HCT116 (cell line): ENCODE data around the gene MDP1. TPM values are rescaled to one million over a fixed set of nuclear protein-coding genes. Genes with fewer than 3 reads are reported as not detected.
"Not testable (repeated sequence)": the region's sequence is repeated elsewhere in the genome, so short reads cannot be mapped to it uniquely, and the experiment has no call there.

Source experiments
- ATAC-seq: fragments of 200-7000 bp; cut with Tn5 transposase; 2 replicates; pipeline ENCODE4 v1.9.1; 2020; ENCODE audit warnings: mild to moderate bottlenecking, moderate library complexity
- BruUV-seq: library from RNA; stranded (reverse); fragments of 400-500 nt; replicated peaks from 2 replicates; lab custom pipeline; 2021; lab: Mats Ljungman, UMichigan
- CTCF ChIA-PET: fragments of 300-600 bp; sonication (Branson Sonifier 250); formaldehyde crosslinking; loops from one replicate; lab custom pipeline; 2021; ENCODE audit warnings: antibody characterized with exemption; lab: Charles Lee
- POLR2A ChIA-PET: fragments of 300-600, 350-600 bp; sonication (Branson Sonifier 250); formaldehyde crosslinking; loops from one replicate; lab custom pipeline; 2021; ENCODE audit warnings: antibody characterized with exemption; lab: Charles Lee
- RAD21 ChIA-PET, 2 experiments: fragments of 300-600 bp; sonication (Branson Sonifier 250); formaldehyde crosslinking; loops; one replicate each; lab custom pipeline; 2023; ENCODE audit warnings: low total read pairs in 2 of 2; ENCODE audit not compliant: uncharacterized antibody in 2 of 2, unreplicated experiment in 2 of 2, low non-redundant PET in 1 of 2; lab: Charles Lee
- DNase-seq: peaks from one replicate; pipeline ENCODE4 v3.0.0-alpha.2; 2010; ENCODE audit warnings: low read depth, low spot score
- H2AFZ ChIP-seq: fragments of 200-600 bp; shearing (Covaris generic), sonication (generic); 2 replicates; pipeline ENCODE4 v1.6.1; 2017; ENCODE audit warnings: low read depth, mixed run types, mixed read lengths, antibody characterized with exemption, low read length; ENCODE audit not compliant: poor library complexity, severe bottlenecking
- H3K27ac ChIP-seq: 2 replicates; pipeline ENCODE4 v1.5.1; 2012; ENCODE audit warnings: low read depth, low read length
- H3K27me3 ChIP-seq: fragments of 200-600 bp; sonication (generic); 2 replicates; pipeline ENCODE4 v1.6.1; 2016; ENCODE audit warnings: mixed run types, low read length, mixed read lengths; ENCODE audit not compliant: insufficient read depth
- H3K36me3 ChIP-seq, 2 experiments: fragments of 200-500 bp in 1 of 2; fragments of 200-600 bp in 1 of 2; sonication (Bioruptor generic) in 1 of 2; sonication (generic) in 1 of 2; 2 replicates each; pipeline versions ENCODE4 v1.5.1 to v1.6.1; 2014 to 2016; ENCODE audit warnings: low read length in 2 of 2, inconsistent platforms in 1 of 2, mixed read lengths in 1 of 2, mixed run types in 1 of 2; ENCODE audit not compliant: insufficient read depth in 2 of 2, control insufficient read depth in 1 of 2
- H3K4me1 ChIP-seq, 2 experiments: fragments of 200-600 bp in 1 of 2; sonication (generic) in 1 of 2; 2 replicates each; pipeline versions ENCODE4 v1.5.1 to v1.6.1; 2012 to 2017; ENCODE audit warnings: low read length in 2 of 2, inconsistent platforms in 1 of 2, mild to moderate bottlenecking in 1 of 2, mixed read lengths in 1 of 2, mixed run types in 1 of 2, moderate library complexity in 1 of 2; ENCODE audit not compliant: insufficient read depth in 2 of 2, control insufficient read depth in 1 of 2
- H3K4me2 ChIP-seq: fragments of 200-600 bp; sonication (generic); 2 replicates; pipeline ENCODE4 v1.6.1; 2017; ENCODE audit warnings: mixed run types, low read length, mixed read lengths
- H3K4me3 ChIP-seq, 2 experiments: fragments of 200-600 bp in 1 of 2; sonication (generic) in 1 of 2; replicated peaks in 1 of 2; 2 replicates each; pipeline ENCODE4 v1.5.1; 2011 to 2016; ENCODE audit warnings: low read length in 2 of 2, control low read depth in 1 of 2, low read depth in 1 of 2, mild to moderate bottlenecking in 1 of 2, mixed read lengths in 1 of 2, mixed run types in 1 of 2
- H3K79me2 ChIP-seq: fragments of 200-600 bp; sonication (generic); 2 replicates; pipeline ENCODE4 v1.6.1; 2017; ENCODE audit warnings: mild to moderate bottlenecking, mixed run types, low read length, moderate library complexity, mixed read lengths; ENCODE audit not compliant: insufficient read depth
- H3K9ac ChIP-seq: fragments of 200-600 bp; sonication (generic); 2 replicates; pipeline ENCODE4 v1.6.1; 2016; ENCODE audit warnings: low read length, mixed read lengths
- H3K9me2 ChIP-seq: fragments of 200-600 bp; sonication (generic), shearing (Covaris generic); 2 replicates; pipeline ENCODE4 v1.6.1; 2017; ENCODE audit warnings: mixed run types, mild to moderate bottlenecking, moderate library complexity; ENCODE audit not compliant: insufficient read depth
- H3K9me3 ChIP-seq, 2 experiments: fragments of 200-500 bp in 1 of 2; fragments of 200-600 bp in 1 of 2; sonication (Bioruptor generic) in 1 of 2; sonication (generic) in 1 of 2; 2 replicates each; pipeline ENCODE4 v1.6.1; 2014 to 2017; ENCODE audit warnings: low read length in 2 of 2, mixed read lengths in 2 of 2, inconsistent platforms in 1 of 2, low read depth in 1 of 2, mild to moderate bottlenecking in 1 of 2, mixed run types in 1 of 2, moderate library complexity in 1 of 2; ENCODE audit not compliant: control insufficient read depth in 1 of 2, insufficient read depth in 1 of 2
- H4K20me1 ChIP-seq: fragments of 200-600 bp; sonication (generic), shearing (Covaris generic); 2 replicates; pipeline ENCODE4 v1.6.1; 2017; ENCODE audit warnings: mixed run types, mild to moderate bottlenecking, moderate library complexity; ENCODE audit not compliant: insufficient read depth
- MAX ChIP-seq: IDR thresholded peaks from 2 replicates; pipeline ENCODE4 v1.6.1; 2012
- SRF ChIP-seq: IDR thresholded peaks from 2 replicates; pipeline ENCODE4 v1.6.1; 2012; ENCODE audit warnings: low read depth
- intact Hi-C: fragments of 100-400 bp; cut with micrococcal nuclease; formaldehyde crosslinking; loops from 2 replicates; pipeline ENCODE4 v1.10.0; 2022
- total RNA-seq: library from RNA; stranded (reverse); gene quantifications from one replicate; pipeline ENCODE4 v1.2.1, GENCODE V29; 2021; ENCODE audit not compliant: unreplicated experiment

The MDP1 gene
- total RNA-seq, 1 experiment from 2014 or later: 15.9 TPM

GRCh38 chr14:24204163-24205146 is 11.4 kb downstream of the MDP1 start:
- no peaks in the 10 kb centered on the region for H3K27me3 ChIP-seq
- H3K36me3 ChIP-seq: peaks cover 10 to 31% of the 10 kb centered on the region in 2 experiments
- BruUV-seq: no TSS peak
- no peaks in the 10 kb centered on the region for H3K9me2 ChIP-seq
- no peak for TF ChIP-seq MAX
- no peak for TF ChIP-seq SRF
- no peaks in the 10 kb centered on the region for H3K4me1 ChIP-seq
- no peaks in the 10 kb centered on the region for H3K79me2 ChIP-seq
- ChIA-PET RAD21 (no interaction called here), POLR2A (no interaction called here), CTCF (no interaction called here)
- intact Hi-C loops: no loop called here
- no peak overlapping the region for H3K27ac ChIP-seq
- DNase-seq (no peak), ATAC-seq (no peak)
- no peak overlapping the region for H2AFZ ChIP-seq
- H3K9ac ChIP-seq: no peak overlapping the region
- no peak overlapping the region for H3K4me2 ChIP-seq
- H3K4me3 ChIP-seq: no peak overlapping the region
- H3K9me3 ChIP-seq: peaks cover 3 to 10% of the 10 kb centered on the region in 2 experiments; a peak in 1 of 4 replicates
- H4K20me1 ChIP-seq: no peaks in the 10 kb centered on the region

- H4K20me1 ChIP-seq, ATAC-seq, H3K4me3 ChIP-seq, RAD21 ChIA-PET, H3K79me2 ChIP-seq, H3K9me2 ChIP-seq, H3K4me2 ChIP-seq, H2AFZ ChIP-seq, H3K27ac ChIP-seq, POLR2A ChIA-PET, H3K4me1 ChIP-seq, H3K27me3 ChIP-seq, H3K9ac ChIP-seq, DNase-seq, BruUV-seq, intact Hi-C loops, CTCF ChIA-PET: not testable (repeated sequence)
- Histone ChIP-seq H3K36me3 (peaks cover 3 to 35% of the 10 kb centered on the region in 2 experiments), H3K9me3 (peaks cover 3 to 10% of the 10 kb centered on the region in 2 experiments; a peak in 1 of 4 replicates)
These were observed 12.5 kb downstream of the MDP1 start for GRCh38 chr14:24203249-24203886.

- H4K20me1 ChIP-seq, ATAC-seq, H3K9me2 ChIP-seq, RAD21 ChIA-PET, H3K4me1 ChIP-seq, H3K79me2 ChIP-seq, intact Hi-C loops, CTCF ChIA-PET, H2AFZ ChIP-seq, POLR2A ChIA-PET, H3K27me3 ChIP-seq, H3K27ac ChIP-seq, DNase-seq, H3K4me2 ChIP-seq, H3K9ac ChIP-seq, H3K4me3 ChIP-seq, BruUV-seq: not testable (repeated sequence)
- Histone ChIP-seq H3K9me3 (peaks cover 3 to 10% of the 10 kb centered on the region in 2 experiments; a peak in 1 of 4 replicates), H3K36me3 (peaks cover 3 to 35% of the 10 kb centered on the region in 2 experiments)
These were observed 13.3 kb downstream of the MDP1 start for GRCh38 chr14:24202538-24202937.
